Muscle of leg (tissue), 11 donors: Measurements from ENCODE around the gene RCOR2. TPM values are rescaled to one million over a fixed set of nuclear protein-coding genes. Genes with fewer than 3 reads are reported as not detected.

ENCODE experiments used
- DNase-seq: peaks from one replicate; pipeline ENCODE4 v3.0.0; 2013
- H3K27ac ChIP-seq: one replicate; pipeline ENCODE4 v1.5.1; 2013; ENCODE audit warnings: mild to moderate bottlenecking, low read length, control low read depth
- H3K27me3 ChIP-seq: one replicate; pipeline ENCODE4 v1.6.1; 2013; ENCODE audit warnings: low read length; ENCODE audit not compliant: control insufficient read depth, insufficient read depth
- H3K36me3 ChIP-seq: one replicate; pipeline ENCODE4 v1.6.1; 2013; ENCODE audit warnings: low read length; ENCODE audit not compliant: control insufficient read depth, insufficient read depth
- H3K4me1 ChIP-seq: one replicate; pipeline ENCODE4 v1.6.1; 2013; ENCODE audit warnings: low read length; ENCODE audit not compliant: control insufficient read depth, insufficient read depth
- H3K4me3 ChIP-seq: one replicate; pipeline ENCODE4 v1.5.1; 2013; ENCODE audit warnings: low read length, control low read depth
- H3K9me3 ChIP-seq: replicated peaks from 2 replicates; pipeline ENCODE4 v1.6.1; 2013; ENCODE audit warnings: low read depth, low read length; ENCODE audit not compliant: control insufficient read depth
- WGBS: methylation state at CpG from one replicate; pipeline ENCODE4 v1.1.5; 2013; ENCODE audit warnings: missing lambda C conversion rate; ENCODE audit not compliant: insufficient coverage; 5-methylcytosine and 5-hydroxymethylcytosine counted together
- polyA plus RNA-seq, 8 donors: library from polyadenylated mRNA; unstranded; fragments of 120-200 nt; gene quantifications; one replicate each; pipeline versions ENCODE4 v1.2.1 to v1.2.3, GENCODE V29; 2013; ENCODE audit warnings: inconsistent platforms in 1 of 8, low replicate concordance in 1 of 8; ENCODE audit not compliant: insufficient read length in 8 of 8, insufficient read depth in 1 of 8
- total RNA-seq: library from RNA; stranded (reverse); fragments of 120-200 nt; gene quantifications from one replicate; pipeline ENCODE4 v1.2.4, GENCODE V29; 2013

The RCOR2 gene
- total and polyA plus RNA-seq, 9 donors = 11.0 to 16.8 (median 14.5) TPM

DNA sequence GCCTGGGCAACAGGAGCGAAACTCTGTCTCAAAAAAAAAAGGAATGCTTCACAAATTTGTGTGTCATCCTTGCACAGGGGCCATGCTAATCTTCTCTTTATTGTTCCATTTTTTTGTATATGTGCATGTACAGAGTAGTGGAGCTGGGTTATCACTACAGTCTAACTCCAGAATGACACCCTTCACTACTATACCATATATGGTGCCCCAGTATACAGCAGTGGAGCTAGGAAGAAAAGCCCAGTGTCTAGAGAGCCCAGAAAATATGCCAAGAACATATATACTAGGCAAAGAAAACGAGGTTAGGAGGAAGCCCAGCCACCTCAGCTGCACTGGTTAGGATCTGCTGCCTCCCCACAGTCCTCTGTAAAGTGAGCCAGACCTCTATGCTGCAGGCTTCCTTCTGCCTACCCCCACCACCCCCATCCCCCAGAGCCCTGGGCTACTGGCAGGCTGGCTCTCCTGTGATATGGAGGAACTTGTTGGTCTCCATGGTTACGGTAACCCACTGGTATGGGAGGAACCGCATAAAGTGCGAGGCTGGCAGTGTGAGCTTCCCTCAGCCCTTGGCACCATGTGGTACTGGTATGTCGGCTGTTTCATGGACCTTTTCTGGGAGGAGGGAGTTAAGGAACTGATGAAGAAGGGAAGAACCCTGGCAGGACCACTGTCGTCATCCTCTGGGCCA is 34.3 kb downstream of the RCOR2 start:
- peaks cover 9% of the 10 kb centered on the region for H3K36me3 ChIP-seq
- no peaks in the 10 kb centered on the region for H3K9me3 ChIP-seq
- H3K27ac ChIP-seq = no peak overlapping the region
- no peak overlapping the region for H3K4me3 ChIP-seq
- H3K27me3 ChIP-seq = no peaks in the 10 kb centered on the region
- H3K4me1 ChIP-seq = peaks cover 5% of the 10 kb centered on the region
- 79% methylated on average over 6 of the region's 7 CpGs for WGBS
- DNase-seq = peak; percentile 63

DNA sequence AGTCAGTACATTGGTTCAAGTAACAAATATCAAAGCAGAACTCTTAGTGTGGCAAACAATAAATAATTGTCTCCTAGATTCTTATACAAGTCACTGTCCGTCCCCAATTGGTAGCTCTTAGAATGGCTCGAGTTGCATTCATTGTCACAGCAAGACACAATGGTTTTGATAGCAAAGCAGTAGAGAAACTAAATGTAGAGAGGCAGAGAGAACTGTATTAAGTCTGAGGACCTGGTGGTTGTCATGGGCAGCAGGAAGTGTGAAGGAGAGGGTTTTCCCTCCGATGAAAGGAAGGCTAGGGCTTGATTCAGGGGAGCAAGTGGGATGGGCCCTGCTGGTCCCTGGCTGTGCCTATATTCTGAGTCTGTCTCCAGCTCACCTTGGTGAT is 36.6 kb downstream of the RCOR2 start:
- no peak for DNase-seq
- Histone ChIP-seq H3K9me3 (no peaks in the 10 kb centered on the region), H3K36me3 (peaks cover 11% of the 10 kb centered on the region), H3K27ac (no peak overlapping the region), H3K4me3 (no peak overlapping the region), H3K27me3 (no peaks in the 10 kb centered on the region), H3K4me1 (no peaks in the 10 kb centered on the region)
- WGBS = 50% methylated on average over 2 of the region's 3 CpGs

DNA sequence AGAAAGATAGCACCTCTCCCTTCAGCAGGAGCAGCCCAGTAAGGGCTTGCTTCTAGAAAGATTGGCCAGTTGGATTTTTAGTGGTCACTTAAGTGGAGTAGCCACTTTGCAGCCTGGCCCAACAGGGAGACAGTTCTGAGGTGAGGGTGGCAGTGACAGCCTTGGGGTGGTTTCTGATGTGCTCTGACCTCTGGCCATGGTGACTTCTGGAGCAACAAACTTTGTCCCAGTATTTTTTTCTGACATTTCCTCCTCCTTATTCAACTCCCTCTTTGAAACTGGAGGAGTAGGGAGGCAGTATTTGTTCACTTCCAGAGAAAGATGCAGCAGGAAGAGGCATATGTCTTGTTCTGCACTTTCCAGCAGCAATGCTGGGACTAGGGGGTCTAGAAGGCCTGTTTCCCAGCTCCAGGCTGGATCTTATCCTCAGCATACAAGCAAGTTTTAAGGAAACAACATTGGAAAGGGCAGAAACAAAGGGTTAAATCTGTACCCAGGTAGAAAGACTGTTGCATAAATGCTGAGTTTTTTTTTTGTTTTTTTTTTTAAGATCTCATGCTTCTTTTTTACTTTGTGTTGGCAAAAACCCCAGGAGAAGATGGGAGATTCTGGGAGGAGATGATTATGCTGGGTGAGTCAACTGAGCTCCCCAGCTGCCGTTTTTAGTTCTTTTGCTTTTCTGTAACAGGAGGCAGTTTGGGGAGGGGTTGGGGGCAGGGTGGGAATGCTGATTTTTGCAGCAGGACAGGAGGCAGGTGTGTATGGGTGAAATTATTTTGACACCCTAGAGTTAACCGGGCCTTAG is 37.2 kb downstream of the RCOR2 start:
- H3K4me3 ChIP-seq = no peak overlapping the region
- H3K27ac ChIP-seq = no peak overlapping the region
- H3K36me3 ChIP-seq = peaks cover 11% of the 10 kb centered on the region
- no peaks in the 10 kb centered on the region for H3K27me3 ChIP-seq
- no peak for DNase-seq
- no peaks in the 10 kb centered on the region for H3K9me3 ChIP-seq
- WGBS = 30% methylated on average over 2 of the region's 2 CpGs
- no peaks in the 10 kb centered on the region for H3K4me1 ChIP-seq

DNA sequence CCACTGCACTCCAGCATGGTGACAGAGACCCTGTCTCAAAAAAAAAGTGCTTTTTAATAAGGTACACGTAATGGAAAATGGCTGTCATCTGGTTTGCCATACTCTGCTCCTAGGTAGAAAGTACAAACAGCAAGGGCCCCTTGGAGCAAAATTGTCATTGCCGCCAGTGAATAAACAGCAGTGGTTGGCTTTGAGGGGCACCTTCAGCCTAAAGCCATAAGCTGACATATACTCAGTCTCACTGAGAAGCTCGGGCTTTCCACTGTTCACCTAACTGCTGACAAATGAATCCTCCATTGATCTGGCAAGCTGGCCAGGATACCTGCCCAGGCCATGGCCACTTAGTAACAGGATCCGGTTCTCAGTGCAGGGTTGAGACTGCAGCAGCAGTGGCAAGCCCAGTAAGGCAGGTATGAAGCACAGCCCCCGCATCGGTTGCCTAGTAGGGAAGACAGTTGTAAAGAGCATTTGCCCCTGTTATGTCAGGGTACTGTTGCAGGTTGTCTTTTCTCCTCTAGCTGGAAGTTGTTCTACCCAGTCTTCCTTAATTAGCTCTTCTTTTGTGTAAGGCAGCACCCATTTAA is 39.2 kb downstream of the RCOR2 start:
- Histone ChIP-seq H3K4me1 (peaks cover 14% of the 10 kb centered on the region), H3K9me3 (no peaks in the 10 kb centered on the region), H3K27me3 (no peaks in the 10 kb centered on the region), H3K4me3 (no peak overlapping the region), H3K27ac (no peak overlapping the region), H3K36me3 (peaks cover 5% of the 10 kb centered on the region)
- 88% methylated on average over 3 of the region's 6 CpGs for WGBS
- DNase-seq = no peak

DNA sequence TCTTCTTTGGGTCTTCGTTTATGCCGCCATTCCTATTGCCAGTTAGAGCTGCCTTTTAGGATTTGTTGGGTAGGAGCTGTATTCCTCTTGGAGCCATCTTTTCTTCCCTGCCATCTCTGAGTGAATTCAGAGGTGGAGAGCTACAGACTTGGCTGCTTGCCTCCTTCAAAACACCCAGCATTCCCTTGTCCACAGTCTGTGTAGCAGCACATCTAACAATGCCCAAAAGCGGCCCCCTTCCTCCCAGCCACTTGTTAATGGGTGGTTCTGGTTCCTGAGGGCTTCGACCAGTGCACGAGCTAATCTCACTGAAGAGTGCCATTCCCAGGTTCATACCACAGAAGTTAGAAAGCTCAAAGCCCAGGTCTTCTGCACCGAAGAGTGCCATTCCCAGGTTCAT is 40.3 kb downstream of the RCOR2 start:
- Histone ChIP-seq H3K4me3 (no peak overlapping the region), H3K4me1 (peaks cover 24% of the 10 kb centered on the region), H3K27ac (no peak overlapping the region), H3K27me3 (no peaks in the 10 kb centered on the region), H3K36me3 (peaks cover 5% of the 10 kb centered on the region), H3K9me3 (no peaks in the 10 kb centered on the region)
- DNase-seq = no peak
- WGBS = 93% methylated on average over 4 of the region's 6 CpGs

DNA sequence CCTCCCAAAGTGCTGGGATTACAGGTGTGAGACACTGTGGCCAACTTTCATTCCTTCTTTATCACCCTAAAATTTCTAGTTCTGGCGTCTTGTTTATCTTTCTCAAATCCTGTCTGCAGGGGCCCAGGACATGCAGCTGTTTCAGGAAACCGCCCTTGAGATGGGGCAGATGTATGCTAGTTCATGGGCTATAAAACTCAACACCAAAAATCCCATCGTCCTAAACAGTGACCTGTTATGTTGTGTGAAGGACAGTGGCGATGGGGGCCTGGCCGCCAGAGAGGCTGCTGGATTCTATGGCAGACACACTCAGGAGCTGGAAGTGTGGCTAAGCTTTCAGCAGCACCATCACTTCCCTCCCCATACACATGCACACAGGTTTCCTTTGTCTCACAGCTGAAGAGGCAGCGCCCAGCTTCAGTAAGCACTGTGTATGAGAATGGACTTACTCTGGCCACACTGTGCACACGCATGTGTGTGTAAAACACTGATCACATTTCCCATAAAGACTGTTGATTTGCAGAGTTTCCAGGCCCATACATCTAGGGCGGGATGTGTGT is 41.4 kb downstream of the RCOR2 start:
- Histone ChIP-seq H3K27me3 (no peaks in the 10 kb centered on the region), H3K4me1 (peaks cover 26% of the 10 kb centered on the region), H3K36me3 (peaks cover 5% of the 10 kb centered on the region), H3K27ac (no peak overlapping the region), H3K9me3 (no peaks in the 10 kb centered on the region), H3K4me3 (no peak overlapping the region)
- WGBS = no CpG with 5 or more reads among the region's 8 CpGs
- no peak for DNase-seq

DNA sequence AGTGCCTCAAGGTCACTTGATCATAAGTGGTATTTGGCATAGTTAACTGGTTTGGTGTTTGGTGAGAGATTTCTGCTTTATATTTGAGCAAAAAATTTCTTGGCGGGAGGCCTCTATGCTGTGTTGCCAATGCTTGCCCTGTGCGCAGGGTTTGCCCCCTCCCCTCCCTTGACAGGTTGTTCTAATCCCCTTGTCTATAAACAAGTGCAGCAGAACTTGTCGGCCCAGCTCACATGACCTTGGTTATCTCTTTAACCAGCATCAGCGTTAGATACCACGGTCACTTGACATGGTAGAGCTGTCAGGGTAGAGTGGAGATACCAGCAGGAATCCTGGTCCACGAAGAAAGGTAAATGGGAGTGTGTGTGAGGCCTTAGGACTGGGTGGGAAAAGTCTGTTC is 42.5 kb downstream of the RCOR2 start:
- Histone ChIP-seq H3K9me3 (no peaks in the 10 kb centered on the region), H3K4me1 (peaks cover 31% of the 10 kb centered on the region), H3K36me3 (peaks cover 5% of the 10 kb centered on the region), H3K27me3 (no peaks in the 10 kb centered on the region), H3K27ac (no peak overlapping the region), H3K4me3 (no peak overlapping the region)
- 63% methylated on average over 2 of the region's 6 CpGs for WGBS
- DNase-seq = no peak

DNA sequence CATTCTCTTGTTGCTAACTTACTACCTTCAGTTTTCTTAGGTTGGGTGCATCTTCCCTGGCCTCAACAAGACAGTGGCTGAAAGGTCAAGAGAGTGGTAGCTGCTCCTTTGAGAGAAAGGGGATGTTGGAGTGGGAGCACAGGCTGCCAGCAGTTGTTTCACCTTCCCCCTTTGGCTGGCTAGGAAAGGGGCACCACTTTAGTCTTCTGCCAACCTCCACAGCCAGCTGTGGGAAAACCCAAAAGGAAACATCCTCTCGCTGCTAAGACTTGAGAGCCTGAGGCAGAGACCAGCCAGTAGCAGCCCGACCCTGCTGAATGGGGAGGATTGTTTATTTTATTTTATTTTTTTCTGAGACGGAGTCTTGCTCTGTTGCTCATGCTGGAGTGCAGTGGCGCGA is 43.7 kb downstream of the RCOR2 start:
- no CpG with 5 or more reads among the region's 5 CpGs for WGBS
- H3K27me3 ChIP-seq = no peaks in the 10 kb centered on the region
- peaks cover 2% of the 10 kb centered on the region for H3K36me3 ChIP-seq
- no peak overlapping the region for H3K27ac ChIP-seq
- no peak for DNase-seq
- no peaks in the 10 kb centered on the region for H3K9me3 ChIP-seq
- no peak overlapping the region for H3K4me3 ChIP-seq
- peaks cover 37% of the 10 kb centered on the region for H3K4me1 ChIP-seq

DNA sequence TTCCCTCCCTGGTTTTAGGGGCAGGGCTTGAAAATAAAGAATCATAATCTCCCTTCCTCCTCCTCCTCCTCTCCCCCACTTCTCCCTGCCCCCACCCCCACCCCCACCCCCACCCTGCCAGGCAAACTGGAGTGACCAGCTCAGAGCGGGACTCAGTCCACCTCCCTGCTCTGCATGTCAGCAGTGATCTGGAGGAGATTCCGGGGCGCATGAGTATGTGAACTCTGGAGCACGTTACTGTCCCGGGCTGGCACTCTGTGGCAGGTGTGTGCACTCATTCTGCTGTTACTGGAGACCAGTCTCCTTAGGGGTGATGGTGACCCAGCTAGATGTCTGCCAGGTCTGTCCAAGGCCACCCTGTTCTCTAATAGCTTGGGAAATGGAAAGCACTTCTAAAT is 44.2 kb downstream of the RCOR2 start:
- WGBS = 72% methylated on average over 5 of the region's 5 CpGs
- H3K27me3 ChIP-seq = no peaks in the 10 kb centered on the region
- no peaks in the 10 kb centered on the region for H3K9me3 ChIP-seq
- DNase-seq = no peak
- H3K36me3 ChIP-seq = peaks cover 2% of the 10 kb centered on the region
- no peak overlapping the region for H3K27ac ChIP-seq
- peaks cover 37% of the 10 kb centered on the region for H3K4me1 ChIP-seq
- H3K4me3 ChIP-seq = no peak overlapping the region
